Right cardiac atrium (tissue), 5 donors: Measurements from ENCODE around the gene EDC3. TPM values are rescaled to one million over a fixed set of nuclear protein-coding genes. Genes with fewer than 3 reads are reported as not detected.

Experiments
- ATAC-seq, 2 donors: fragments of 200-7000 bp; cut with Tn5 transposase; one replicate each; pipeline versions ENCODE4 v1.8.0 to v1.9.1; 2020; ENCODE audit warnings: moderate library complexity in 2 of 2, mild to moderate bottlenecking in 1 of 2
- DNase-seq, 3 donors: peaks; one replicate each; pipeline ENCODE4 v3.0.0-alpha.2; 2020
- H3K27ac ChIP-seq: one replicate; pipeline ENCODE4 v1.5.1; 2013; ENCODE audit warnings: mild to moderate bottlenecking, low read length, control low read depth, moderate library complexity
- H3K27me3 ChIP-seq: one replicate; pipeline ENCODE4 v1.6.1; 2013; ENCODE audit not compliant: control insufficient read depth, insufficient read depth
- H3K4me1 ChIP-seq: one replicate; pipeline ENCODE4 v1.6.1; 2013; ENCODE audit warnings: low read length; ENCODE audit not compliant: control insufficient read depth, insufficient read depth
- H3K4me3 ChIP-seq: one replicate; pipeline ENCODE4 v1.5.1; 2013; ENCODE audit warnings: low read length, control low read depth
- H3K9me3 ChIP-seq: one replicate; pipeline ENCODE4 v1.6.1; 2013; ENCODE audit warnings: low read length; ENCODE audit not compliant: control insufficient read depth
- WGBS: extraction: QIAGEN DNeasy Blood & Tissue Kit; methylation state at CpG from one replicate; pipeline ENCODE4 v1.1.7; 2013; 5-methylcytosine and 5-hydroxymethylcytosine counted together
- intact Hi-C, 4 donors: fragments of 100-400 bp; cut with DNase I; formaldehyde crosslinking; loops; one replicate each; pipeline versions ENCODE4 v1.11.0 to v1.14.0; 2022 to 2023
- polyA plus RNA-seq: library from polyadenylated mRNA; stranded (reverse); fragments of 200-250 nt; gene quantifications from one replicate; pipeline ENCODE4 v1.2.3, GENCODE V29; 2013
- total RNA-seq, 4 donors: library from RNA; stranded (reverse); fragmentation: NEBNext Ultra II Directional; extraction: Animal tissue kit (Norgen Biotek cat#: 25700); gene quantifications; one replicate each; pipeline ENCODE4 v1.2.1, GENCODE V29; 2021
- donor health status: healthy with polysubstance abuse.
- donor health status: DM: no; HTN: yes; CAD: no.
- donor health status: DM: no; HTN: no; CAD: no.
- donor health status: DM: no; HTN: yes; CAD: no; lungs with severe emphysema.
- donor health status: DM: yes; HTN: yes; CAD: no.

The EDC3 gene
- total and polyA plus RNA-seq, 5 donors = 8.6 to 19.7 (median 15.4) TPM

GRCh38 chr15:74610302-74610951 is 85.4 kb downstream of the EDC3 start:
- intact Hi-C loops = loop anchor here in 3 of 4 donors (5.0 to 10.0 kb wide), 3 partner anchors 66 to 146 kb away; partner anchors contain the start of genes ARID3B (in 2 of the 3) and UBL7 (in 1 of the 3)
- no peak for ATAC-seq
- Histone ChIP-seq H3K4me1 (peaks cover 6% of the 10 kb centered on the region), H3K9me3 (no peaks in the 10 kb centered on the region), H3K4me3 (no peak overlapping the region), H3K27me3 (no peaks in the 10 kb centered on the region), H3K27ac (no peak overlapping the region)
- 43% methylated on average over 7 of the region's 7 CpGs for WGBS
- DNase-seq = peak; percentile 44 to 65 (median 64)

- Histone ChIP-seq H3K9me3 (no peaks in the 10 kb centered on the region), H3K27ac (no peak overlapping the region), H3K27me3 (no peaks in the 10 kb centered on the region), H3K4me3 (no peak overlapping the region), H3K4me1 (peaks cover 6% of the 10 kb centered on the region)
- ATAC-seq (no peak), DNase-seq (peak in 1 of 3 donors; percentile 50)
- intact Hi-C loops = loop anchor here in 3 of 4 donors (5.0 to 10.0 kb wide), 3 partner anchors 65 to 145 kb away; partner anchors contain the start of genes ARID3B (in 2 of the 3) and UBL7 (in 1 of the 3)
- WGBS = 80% methylated on average over 3 of the region's 3 CpGs
Observed at GRCh38 chr15:74609938-74610301, 85.9 kb downstream of the EDC3 start.

DNA sequence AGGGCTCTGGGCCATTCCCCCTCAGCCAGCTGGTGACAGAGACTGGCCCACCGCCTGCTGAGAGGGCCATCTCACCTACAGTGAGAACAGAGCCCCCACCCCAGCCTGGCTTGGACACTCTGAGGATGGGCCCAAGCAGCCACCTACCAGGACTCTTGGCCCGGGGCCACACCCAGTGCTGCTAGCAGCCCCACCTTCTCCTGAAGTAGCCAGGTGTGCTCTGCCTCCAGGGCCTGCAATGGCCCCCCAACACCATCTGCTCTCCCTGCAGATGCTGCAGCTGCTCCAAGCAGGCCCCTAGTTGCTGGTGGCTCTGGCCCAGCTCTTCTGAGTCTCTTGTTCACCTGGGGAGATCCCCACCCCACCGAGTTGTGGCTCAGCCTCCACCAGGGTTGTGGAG is 87.0 kb downstream of the EDC3 start:
- intact Hi-C loops = no loop called here
- WGBS = 82% methylated on average over 3 of the region's 3 CpGs
- Histone ChIP-seq H3K9me3 (no peaks in the 10 kb centered on the region), H3K27ac (no peak overlapping the region), H3K4me3 (no peak overlapping the region), H3K27me3 (no peaks in the 10 kb centered on the region), H3K4me1 (peaks cover 6% of the 10 kb centered on the region)
- ATAC-seq (no peak), DNase-seq (peak in 1 of 3 donors; percentile 61)

DNA sequence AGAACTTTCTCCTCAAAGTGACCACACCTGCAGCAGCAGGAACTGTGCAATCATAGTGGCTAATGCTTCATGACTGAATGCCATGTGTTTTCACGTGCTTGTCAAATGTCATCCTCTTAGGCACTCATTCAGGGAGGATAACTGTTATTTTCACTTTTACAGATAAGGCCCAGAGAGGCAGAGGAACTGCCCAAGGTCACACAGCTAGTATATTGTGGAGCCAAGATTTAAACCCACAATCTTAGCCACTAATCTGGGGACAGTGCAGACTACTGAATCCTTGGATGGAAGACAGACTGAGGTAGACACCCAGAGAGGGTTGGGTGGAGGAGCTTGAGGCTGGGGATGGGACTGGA is 90.1 kb downstream of the EDC3 start:
- Histone ChIP-seq H3K9me3 (no peaks in the 10 kb centered on the region), H3K4me1 (peaks cover 6% of the 10 kb centered on the region), H3K27me3 (no peaks in the 10 kb centered on the region), H3K4me3 (no peak overlapping the region), H3K27ac (no peak overlapping the region)
- WGBS = 85% methylated on average over 1 of the region's 1 CpG
- intact Hi-C loops = no loop called here
- DNase-seq = no peak
- no peak for ATAC-seq

DNA sequence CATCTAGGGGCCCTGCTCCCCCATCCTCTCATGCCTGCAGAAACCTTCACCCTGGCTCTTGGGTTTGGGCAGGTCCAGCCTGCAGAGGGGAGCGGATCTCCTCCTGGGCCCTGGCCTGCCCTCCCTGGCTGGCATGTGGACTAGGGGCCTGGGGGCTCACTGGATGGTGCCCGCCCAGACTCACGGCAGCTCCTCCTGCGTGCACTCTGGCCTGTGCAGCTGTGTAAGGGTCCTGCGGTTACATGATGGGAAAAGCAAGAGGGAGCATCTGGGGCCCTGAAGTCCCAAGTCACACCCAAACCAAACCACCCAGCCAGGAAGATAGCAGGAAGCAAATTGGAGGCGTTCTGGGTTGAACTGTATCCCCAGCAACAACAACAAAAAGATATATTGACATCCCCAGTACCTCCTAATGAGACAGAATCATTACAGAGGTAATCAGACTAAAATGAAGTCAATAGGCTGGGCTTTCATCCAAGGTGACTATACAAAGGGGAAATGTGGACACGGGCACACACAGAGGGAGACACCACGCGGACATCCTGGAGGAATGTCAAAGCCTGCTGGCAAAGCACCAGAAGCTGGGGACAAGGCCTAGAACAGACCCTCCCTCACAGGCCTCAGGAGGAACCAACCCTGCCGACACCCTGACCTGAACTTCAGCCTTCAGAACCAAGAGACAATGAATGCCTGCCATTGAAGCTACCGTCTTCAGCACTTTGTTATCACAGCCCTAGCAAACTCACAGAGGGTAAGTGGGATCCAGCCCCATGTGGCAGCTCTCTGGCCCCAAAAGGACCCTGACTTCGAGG is 90.6 kb downstream of the EDC3 start:
- DNase-seq = peak in 1 of 3 donors; percentile 43
- ATAC-seq = no peak
- intact Hi-C loops = no loop called here
- Histone ChIP-seq H3K4me3 (no peak overlapping the region), H3K4me1 (peaks cover under 1% of the 10 kb centered on the region), H3K27ac (no peak overlapping the region), H3K27me3 (no peaks in the 10 kb centered on the region), H3K9me3 (no peaks in the 10 kb centered on the region)
- 69% methylated on average over 12 of the region's 12 CpGs for WGBS

DNA sequence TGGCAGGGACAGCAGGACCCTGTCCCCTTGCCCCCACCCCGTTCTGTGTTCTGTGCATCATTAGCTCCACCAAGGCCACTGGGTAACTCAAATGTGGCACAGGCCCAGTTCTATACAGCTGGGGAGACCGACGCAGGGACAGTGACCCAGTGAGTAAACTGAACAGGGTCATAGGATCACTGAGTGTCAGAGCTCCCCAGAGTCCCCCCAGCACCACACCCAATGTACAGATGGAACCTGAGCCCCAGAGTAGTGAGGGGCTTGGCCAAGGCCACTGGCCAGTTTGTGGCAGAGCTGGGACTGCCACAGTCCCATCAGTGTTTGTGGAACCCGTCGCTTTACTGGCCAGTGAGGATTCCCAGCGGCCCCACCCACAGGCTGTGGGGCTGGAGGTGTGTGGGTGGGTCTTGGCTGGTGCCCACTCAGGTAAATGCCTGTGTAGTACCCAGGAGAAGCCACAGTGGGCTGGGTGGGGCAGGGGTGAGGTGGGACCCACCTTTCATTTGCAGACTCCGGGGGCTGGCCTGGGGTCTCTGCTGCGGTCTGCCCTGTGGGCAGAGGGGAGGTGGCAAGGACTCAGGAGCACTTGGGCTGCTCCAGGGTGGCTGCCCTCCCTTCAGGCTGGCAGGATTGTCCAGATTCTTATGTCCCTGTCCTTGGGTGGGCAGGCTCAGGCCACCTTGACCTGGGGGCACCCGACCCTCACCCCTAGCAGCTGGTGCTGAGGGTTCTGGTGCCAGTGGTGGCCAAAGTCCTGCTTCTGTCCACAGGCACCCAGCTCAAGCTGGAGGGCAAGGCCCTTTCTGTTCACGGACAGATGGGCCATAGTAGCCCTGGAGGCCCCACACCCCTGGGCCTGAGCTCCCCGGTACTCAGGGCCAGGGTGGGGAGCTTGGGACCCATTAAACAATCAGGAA is 91.8 kb downstream of the EDC3 start:
- 87% methylated on average over 11 of the region's 11 CpGs for WGBS
- DNase-seq (no peak), ATAC-seq (no peak)
- no peak overlapping the region for H3K27ac ChIP-seq
- intact Hi-C loops = no loop called here
- H3K4me3 ChIP-seq = no peak overlapping the region
- H3K9me3 ChIP-seq = no peaks in the 10 kb centered on the region
- H3K4me1 ChIP-seq = no peaks in the 10 kb centered on the region
- no peaks in the 10 kb centered on the region for H3K27me3 ChIP-seq

DNA sequence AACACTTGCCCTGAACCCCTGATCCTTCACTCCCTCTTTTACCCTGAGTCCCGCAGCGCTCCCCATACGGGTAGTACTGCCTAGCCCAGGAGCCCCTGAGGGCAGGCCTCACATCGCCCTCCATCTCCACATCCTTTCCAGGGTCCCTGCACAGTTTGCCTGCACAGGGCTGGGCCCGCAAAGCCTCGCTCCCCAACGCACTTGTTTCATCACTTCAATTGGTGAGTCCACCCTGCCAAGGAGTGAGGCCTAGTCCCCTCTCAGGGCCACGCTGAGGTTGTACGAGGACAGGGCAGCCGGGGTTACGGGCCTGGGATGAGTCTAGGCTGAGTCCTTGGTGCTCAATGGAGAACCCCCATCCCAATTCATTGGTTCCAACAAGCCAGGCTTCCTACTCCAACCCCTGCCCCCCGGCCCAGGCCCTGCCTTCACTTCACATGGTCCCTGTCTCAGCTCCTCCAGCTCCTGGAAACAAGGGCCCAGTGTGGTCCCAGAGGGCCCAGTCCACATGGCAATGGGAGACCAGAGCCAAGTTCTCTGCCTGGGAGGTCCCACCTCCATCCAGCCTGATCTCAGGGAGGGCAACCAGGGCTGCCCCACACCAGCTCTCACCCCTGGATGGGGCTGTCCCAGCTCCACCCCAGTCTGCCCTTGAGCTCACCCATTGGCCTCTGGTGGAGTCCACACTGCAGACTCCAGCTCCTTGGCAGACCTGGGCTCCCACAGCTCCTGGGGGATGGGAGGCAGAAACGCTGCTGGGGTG is 92.6 kb downstream of the EDC3 start:
- DNase-seq (peak in 2 of 3 donors; percentile 42 to 50), ATAC-seq (no peak)
- H3K27me3 ChIP-seq = no peaks in the 10 kb centered on the region
- WGBS = 88% methylated on average over 13 of the region's 13 CpGs
- H3K9me3 ChIP-seq = no peaks in the 10 kb centered on the region
- H3K4me3 ChIP-seq = no peak overlapping the region
- H3K4me1 ChIP-seq = no peaks in the 10 kb centered on the region
- no peak overlapping the region for H3K27ac ChIP-seq
- intact Hi-C loops = no loop called here

- Histone ChIP-seq H3K27ac (peak overlapping the region; percentile 99), H3K27me3 (no peaks in the 10 kb centered on the region), H3K4me3 (peak overlapping the region; percentile 62), H3K4me1 (peaks cover 2% of the 10 kb centered on the region), H3K9me3 (no peaks in the 10 kb centered on the region)
- intact Hi-C loops = no loop called here
- 64% methylated on average over 15 of the region's 15 CpGs for WGBS
- ATAC-seq = no peak
- DNase-seq = peak in 1 of 3 donors; percentile 38
Observed at GRCh38 chr15:74599156-74599555, 96.7 kb downstream of the EDC3 start.

DNA sequence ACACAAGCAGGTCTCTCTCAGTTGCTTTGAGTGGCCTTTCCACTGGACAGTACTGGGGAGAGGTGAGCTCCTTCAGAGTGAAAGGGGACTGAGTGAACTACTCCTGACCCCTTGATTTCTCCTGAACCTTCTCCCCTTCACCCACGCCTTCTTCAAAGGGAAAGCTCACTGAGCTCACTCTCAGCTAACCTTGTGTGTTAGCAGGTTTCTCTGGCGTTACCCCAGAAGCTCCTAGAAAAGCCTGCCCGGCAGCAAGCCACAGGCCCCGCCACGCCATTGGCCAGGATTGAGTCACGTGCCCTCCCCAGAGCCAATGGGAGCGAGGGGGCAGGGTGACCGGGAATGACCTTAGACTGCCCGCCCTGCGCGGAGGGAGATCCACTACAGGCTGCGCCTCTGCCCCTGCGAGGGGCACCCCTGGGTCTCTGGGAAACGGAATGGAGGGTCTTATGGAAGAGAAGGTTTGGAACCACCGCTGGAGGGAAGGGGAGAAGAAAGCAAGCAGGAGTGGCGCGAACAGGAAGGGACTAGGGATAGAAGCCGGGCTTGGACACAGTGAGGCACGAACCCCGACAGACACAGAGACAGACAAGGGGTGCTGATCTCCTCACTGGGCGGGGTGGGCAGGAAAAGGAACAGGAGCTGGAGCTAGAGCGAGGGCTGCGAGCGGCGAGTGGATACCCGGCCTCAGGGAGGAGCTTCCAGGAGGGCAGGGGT is 97.5 kb downstream of the EDC3 start:
- Histone ChIP-seq H3K9me3 (no peaks in the 10 kb centered on the region), H3K4me3 (peak overlapping the region; percentile 62), H3K27me3 (no peaks in the 10 kb centered on the region), H3K4me1 (peaks cover 2% of the 10 kb centered on the region), H3K27ac (peak overlapping the region; percentile 99)
- intact Hi-C loops = no loop called here
- ATAC-seq (peak; percentile 97 to 98), DNase-seq (peak; percentile 94 to 98 (median 98))
- under 1% methylated on average over 26 of the region's 26 CpGs for WGBS
